OCI-LY1 (cell line): ENCODE measurements around the gene PBRM1.

Experiments
- H2AFZ ChIP-seq: fragments of 200-600 bp; sonication (generic), shearing (Covaris generic); 2 replicates; pipeline ENCODE4 v1.6.0; 2014; ENCODE audit warnings: antibody characterized with exemption, mild to moderate bottlenecking, low read length
- H3F3A ChIP-seq: fragments of 200-600 bp; sonication (generic), shearing (Covaris generic); 2 replicates; pipeline ENCODE4 v1.6.0; 2014; ENCODE audit warnings: mild to moderate bottlenecking, antibody characterized with exemption, low read length, moderate library complexity; ENCODE audit not compliant: insufficient read depth
- H3K27ac ChIP-seq: fragments of 200-600 bp; sonication (generic); 2 replicates; pipeline ENCODE4 v1.5.1; 2014; ENCODE audit warnings: low read length, mixed run types, mild to moderate bottlenecking, low read depth; ENCODE audit not compliant: poor library complexity, severe bottlenecking
- H3K27me3 ChIP-seq: fragments of 200-600 bp; sonication (generic); 2 replicates; pipeline ENCODE4 v1.6.0; 2014; ENCODE audit warnings: antibody characterized with exemption, mild to moderate bottlenecking, low read length, moderate library complexity; ENCODE audit not compliant: insufficient read depth
- H3K36me3 ChIP-seq: fragments of 200-600 bp; sonication (generic); 2 replicates; pipeline ENCODE4 v1.6.1; 2014; ENCODE audit warnings: mild to moderate bottlenecking, antibody characterized with exemption, low read length, moderate library complexity, mixed read lengths; ENCODE audit not compliant: insufficient read depth
- H3K4me1 ChIP-seq: fragments of 200-600 bp; sonication (generic); 2 replicates; pipeline ENCODE4 v1.5.1; 2014; ENCODE audit warnings: mild to moderate bottlenecking, low read length, moderate library complexity; ENCODE audit not compliant: insufficient read depth, severe bottlenecking
- H3K4me2 ChIP-seq: fragments of 200-600 bp; sonication (generic), shearing (Covaris generic); 2 replicates; pipeline ENCODE4 v1.6.1; 2014; ENCODE audit warnings: low read length
- H3K4me3 ChIP-seq: fragments of 200-600 bp; sonication (generic); 2 replicates; pipeline ENCODE4 v1.5.1; 2014; ENCODE audit warnings: low read length, low read depth, mild to moderate bottlenecking, mixed read lengths; ENCODE audit not compliant: poor library complexity, severe bottlenecking
- H3K79me2 ChIP-seq: fragments of 200-600 bp; shearing (Covaris generic); 2 replicates; pipeline ENCODE4 v1.6.1; 2016; ENCODE audit warnings: mixed run types, low read length, mixed read lengths; ENCODE audit not compliant: insufficient read depth
- H3K9ac ChIP-seq: fragments of 200-600 bp; sonication (generic), shearing (Covaris generic); 2 replicates; pipeline ENCODE4 v1.6.1; 2014; ENCODE audit warnings: mild to moderate bottlenecking, low read length, mixed read lengths
- H3K9me2 ChIP-seq: fragments of 200-600 bp; sonication (generic), shearing (Covaris generic); 2 replicates; pipeline ENCODE4 v1.6.1; 2014; ENCODE audit warnings: low read depth, mild to moderate bottlenecking, low read length, mixed read lengths
- H3K9me3 ChIP-seq: fragments of 200-600 bp; shearing (Covaris generic); 2 replicates; pipeline ENCODE4 v1.6.1; 2014; ENCODE audit warnings: low read length, mixed read lengths
- H4K20me1 ChIP-seq: fragments of 200-600 bp; sonication (generic), shearing (Covaris generic); 2 replicates; pipeline ENCODE4 v1.6.0; 2016; ENCODE audit warnings: mild to moderate bottlenecking, low read length; ENCODE audit not compliant: insufficient read depth
- CTCF ChIP-seq: fragments of 200-600 bp; sonication (generic), shearing (Covaris generic); IDR thresholded peaks from 2 replicates; pipeline ENCODE4 v1.5.1; 2017; ENCODE audit warnings: mild to moderate bottlenecking, antibody characterized with exemption, low read length, moderate library complexity, mixed read lengths
- EZH2 ChIP-seq: fragments of 200-600 bp; sonication (generic), shearing (Covaris generic); IDR thresholded peaks from 2 replicates; pipeline ENCODE4 v1.8.0; 2017; ENCODE audit warnings: borderline replicate concordance, mixed run types, mild to moderate bottlenecking, antibody characterized with exemption, low read length, moderate library complexity, mixed read lengths

PBRM1 gene

GRCh38 chr3:52536369-52537164, 149.1 kb downstream of the PBRM1 start, which contains the start of gene UQCC5:
Gene UQCC5, plus strand, starts transcription at chr3:52536605. Its CDS starts 151 bp downstream, at chr3:52536756.
- H3K4me3 ChIP-seq = peak within 1 kb of the TSS; percentile 97
- H3K36me3 ChIP-seq = peaks cover 18% of the 10 kb centered on the region; the same call in 1 of the 2 replicates
- peak within 1 kb of the TSS; percentile 81 for H3K27ac ChIP-seq
- H3K9me2 ChIP-seq = no peaks in the 10 kb centered on the region
- peak within 1 kb of the TSS; percentile 99 for H3K9ac ChIP-seq
- H3F3A ChIP-seq = peaks cover 16% of the 10 kb centered on the region
- H3K79me2 ChIP-seq = peaks cover 16% of the 10 kb centered on the region
- H4K20me1 ChIP-seq = no peaks in the 10 kb centered on the region
- no peaks in the 10 kb centered on the region for H3K27me3 ChIP-seq
- H3K9me3 ChIP-seq = no peaks in the 10 kb centered on the region
- H3K4me1 ChIP-seq = peaks cover 48% of the 10 kb centered on the region
- peak within 1 kb of the TSS; percentile 98 for H3K4me2 ChIP-seq
- TF ChIP-seq CTCF = no peak; the same call in 1 of the 2 replicates
- TF ChIP-seq EZH2 = no peak
- peak within 1 kb of the TSS; percentile 58; the same call in 1 of the 2 replicates for H2AFZ ChIP-seq

GRCh38 chr3:52536112-52536368, 149.7 kb downstream of the PBRM1 start:
- H3K27ac ChIP-seq = peak overlapping the region; percentile 81
- TF ChIP-seq EZH2 (no peak), CTCF (no peak)
- no peaks in the 10 kb centered on the region for H3K27me3 ChIP-seq
- H3K4me3 ChIP-seq = peak overlapping the region; percentile 97
- peaks cover 13% of the 10 kb centered on the region; the same call in 1 of the 2 replicates for H3K36me3 ChIP-seq
- peaks cover 16% of the 10 kb centered on the region for H3K79me2 ChIP-seq
- no peaks in the 10 kb centered on the region for H3K9me3 ChIP-seq
- no peaks in the 10 kb centered on the region for H4K20me1 ChIP-seq
- H3K4me1 ChIP-seq = peaks cover 52% of the 10 kb centered on the region
- H3K9ac ChIP-seq = peak overlapping the region; percentile 21; the same call in 1 of the 2 replicates
- peak overlapping the region; percentile 72 for H3K4me2 ChIP-seq
- H3F3A ChIP-seq = peaks cover 16% of the 10 kb centered on the region
- H3K9me2 ChIP-seq = no peaks in the 10 kb centered on the region
- no peak overlapping the region for H2AFZ ChIP-seq

- Histone ChIP-seq H3K4me2 (peak overlapping the region; percentile 89), H3K4me3 (peak overlapping the region; percentile 97), H3K79me2 (peaks cover 16% of the 10 kb centered on the region), H3K27ac (peak overlapping the region; percentile 81), H2AFZ (no peak overlapping the region), H3K9ac (peak overlapping the region; percentile 78; the same call in 1 of the 2 replicates), H3K27me3 (no peaks in the 10 kb centered on the region), H3K9me3 (no peaks in the 10 kb centered on the region), H3F3A (peaks cover 16% of the 10 kb centered on the region), H3K36me3 (peaks cover 8% of the 10 kb centered on the region; the same call in 1 of the 2 replicates), H4K20me1 (no peaks in the 10 kb centered on the region), H3K4me1 (peaks cover 52% of the 10 kb centered on the region), H3K9me2 (no peaks in the 10 kb centered on the region)
- TF ChIP-seq EZH2 (no peak), CTCF (no peak)
Measured at GRCh38 chr3:52535411-52536111, 150.2 kb downstream of the PBRM1 start.
